Posterior vena cava (tissue), 2 donors: Measurements from ENCODE around the gene NF1. TPM values are rescaled to one million over a fixed set of nuclear protein-coding genes. Genes with fewer than 3 reads are reported as not detected.
A peak's percentile ranks its signal among the peaks of the same experiment; 100 is the strongest.
"Not testable (repeated sequence)": the region's sequence is repeated elsewhere in the genome, so short reads cannot be mapped to it uniquely, and the experiment has no call there.

Experiments
- DNase-seq: peaks from one replicate; pipeline ENCODE4 v3.0.0-alpha.2; 2020; ENCODE audit warnings: low spot score
- intact Hi-C, 2 donors: fragments of 100-400 bp; cut with DNase I; formaldehyde crosslinking; loops; one replicate each; pipeline versions ENCODE4 v1.14.1 to v1.14.2; 2022 to 2023
- long read RNA-seq, 2 donors: library from polyadenylated mRNA; unstranded; transcript quantifications; one replicate each; pipeline ENCODE4 v2.0.0, GENCODE V29; 2020 to 2021
- total RNA-seq, 2 donors: library from RNA; stranded (reverse); fragmentation: NEBNext Ultra II Directional; extraction: Animal tissue kit (Norgen Biotek cat#: 25700); gene quantifications; one replicate each; pipeline ENCODE4 v1.2.1, GENCODE V29; 2021
- donor health status: DM: yes; HTN: yes; CAD: no.
- donor health status: DM: yes; HTN: yes; CAD: no.

Gene NF1
- total RNA-seq, result 10 to 100 TPM; 47.7 to 70.1 TPM
- long read RNA-seq, donor 1, partial matches to known transcripts, result 2 of 8 reads
- long read RNA-seq, donor 1, other reads (novel, unspliced or antisense), result 6 of 8 reads
- long read RNA-seq, donor 2, partial matches to known transcripts, result 6 of 12 reads
- long read RNA-seq, donor 2, other reads (novel, unspliced or antisense), result 6 of 12 reads

DNA sequence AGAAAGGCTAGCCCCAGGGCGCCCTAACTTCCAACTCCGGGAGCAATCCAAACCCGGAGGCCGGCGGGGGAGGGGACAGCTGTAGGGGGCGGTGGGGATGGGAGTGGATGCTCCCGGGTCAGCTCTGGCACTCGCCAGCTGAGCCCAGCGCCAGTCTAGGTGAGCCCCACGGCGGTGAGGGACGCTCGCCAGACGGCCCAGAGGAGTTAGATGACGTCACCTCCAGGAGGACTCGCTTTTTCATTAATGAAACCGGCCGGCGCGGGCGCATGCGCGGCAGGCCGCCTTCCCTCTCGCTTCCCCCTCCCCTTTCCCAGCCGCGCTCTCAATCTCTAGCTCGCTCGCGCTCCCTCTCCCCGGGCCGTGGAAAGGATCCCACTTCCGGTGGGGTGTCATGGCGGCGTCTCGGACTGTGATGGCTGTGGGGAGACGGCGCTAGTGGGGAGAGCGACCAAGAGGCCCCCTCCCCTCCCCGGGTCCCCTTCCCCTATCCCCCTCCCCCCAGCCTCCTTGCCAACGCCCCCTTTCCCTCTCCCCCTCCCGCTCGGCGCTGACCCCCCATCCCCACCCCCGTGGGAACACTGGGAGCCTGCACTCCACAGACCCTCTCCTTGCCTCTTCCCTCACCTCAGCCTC is at the start of gene NF1:
TSS of gene NF1 (plus strand) at position 378 of the 636 bp plus-strand sequence. CDS start 333 bp downstream, outside the sequence.
- DNase-seq, result peak; percentile 99
- intact Hi-C loops, result no loop called here

GRCh38 chr17:31046856-31047425 is 47.8 kb upstream of the NF1 start:
- DNase-seq, intact Hi-C loops: not testable (repeated sequence)

DNA sequence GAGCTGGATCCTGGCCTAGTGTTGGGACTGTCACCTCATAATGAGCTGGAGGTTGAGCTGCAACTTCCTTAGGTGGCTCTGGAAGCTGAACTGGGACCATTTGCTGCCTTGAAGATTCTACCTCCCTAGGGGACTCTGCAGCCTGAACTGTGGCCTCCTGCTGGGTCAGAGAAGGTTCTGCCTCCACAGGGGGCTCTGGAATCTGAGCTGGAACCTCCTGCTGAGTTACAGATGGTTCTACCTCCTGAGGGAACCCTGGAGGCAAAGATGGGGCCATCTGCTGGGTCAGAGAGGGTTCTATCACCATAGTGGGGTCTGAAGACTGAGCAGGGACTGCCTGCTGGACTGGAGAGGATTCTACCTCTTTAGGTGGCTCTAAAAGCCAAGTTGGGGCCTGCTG is 46.6 kb upstream of the NF1 start:
- intact Hi-C loops, result no loop called here

GRCh38 chr17:31048780-31049179 is 46.0 kb upstream of the NF1 start:
- intact Hi-C loops, result no loop called here
- DNase-seq, result no peak

More for the DNA sequence above, 46.6 kb upstream of the NF1 start:
- no peak for DNase-seq

- intact Hi-C loops, result no loop called here
- DNase-seq, result no peak
Measured at GRCh38 chr17:31050948-31051347, 43.8 kb upstream of the NF1 start.

DNA sequence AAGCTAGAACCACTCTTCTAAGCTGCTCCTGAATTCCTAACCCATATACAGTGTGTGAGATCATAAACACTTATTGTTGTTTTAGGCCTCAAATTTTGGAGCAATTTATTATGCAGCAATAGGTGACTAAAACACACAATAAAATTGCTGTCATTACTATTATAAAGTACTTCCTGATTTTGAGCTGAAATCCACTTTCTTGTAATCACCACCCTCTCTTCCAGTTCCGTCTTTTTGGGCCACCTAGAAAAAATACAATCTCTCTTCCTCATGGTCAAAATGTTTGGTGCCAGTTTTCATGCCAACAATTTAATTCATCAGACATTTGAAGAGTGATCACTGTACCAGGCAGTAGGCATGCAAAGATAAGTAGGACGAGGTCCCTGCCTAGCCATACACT is 43.3 kb upstream of the NF1 start:
- no peak for DNase-seq
- intact Hi-C loops, result no loop called here

GRCh38 chr17:31052187-31052889 is 42.4 kb upstream of the NF1 start:
- peak; percentile 91 for DNase-seq
- intact Hi-C loops, result no loop called here

DNA sequence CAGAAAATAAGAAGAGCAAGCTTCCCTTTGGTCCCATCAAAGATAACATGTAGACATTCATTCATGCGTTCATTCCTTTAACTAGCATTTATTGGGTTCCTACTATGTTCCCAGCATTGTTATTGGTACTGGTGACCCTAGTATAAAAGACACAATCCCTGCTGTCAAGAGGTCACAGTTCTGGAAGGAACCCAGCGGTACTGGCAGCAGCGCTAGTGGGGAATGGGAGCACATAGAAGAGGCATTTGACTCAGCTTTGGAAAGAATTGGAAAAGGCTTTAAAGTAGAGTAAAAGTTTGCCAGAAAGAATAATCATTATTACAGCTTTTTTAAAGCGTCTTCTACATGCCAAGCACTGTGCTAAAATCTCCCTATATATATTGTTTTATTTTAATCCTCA is 41.7 kb upstream of the NF1 start:
- DNase-seq, result no peak
- intact Hi-C loops, result no loop called here

DNA sequence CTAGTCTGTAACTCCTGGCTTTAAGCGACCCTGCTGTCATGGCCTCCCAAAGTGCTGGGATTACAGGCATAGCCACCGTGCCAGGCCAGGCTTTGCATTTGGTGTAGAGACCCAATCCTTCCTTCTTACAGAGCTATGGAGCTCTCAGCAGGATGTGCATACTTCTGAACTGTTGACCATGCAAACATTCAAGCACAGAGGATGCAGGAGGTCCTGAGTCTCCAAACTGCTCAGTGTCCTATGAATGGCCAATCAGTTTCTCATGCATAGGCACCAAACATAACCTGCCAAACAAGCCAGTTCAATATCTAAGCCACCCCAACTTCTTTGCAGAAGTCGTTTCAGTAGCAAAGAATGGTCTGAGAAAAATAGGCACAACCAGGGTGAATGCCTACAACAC is 40.0 kb upstream of the NF1 start:
- intact Hi-C loops, result no loop called here
- DNase-seq, result no peak

GRCh38 chr17:31058976-31059375 is 35.8 kb upstream of the NF1 start:
- intact Hi-C loops, result no loop called here

DNA sequence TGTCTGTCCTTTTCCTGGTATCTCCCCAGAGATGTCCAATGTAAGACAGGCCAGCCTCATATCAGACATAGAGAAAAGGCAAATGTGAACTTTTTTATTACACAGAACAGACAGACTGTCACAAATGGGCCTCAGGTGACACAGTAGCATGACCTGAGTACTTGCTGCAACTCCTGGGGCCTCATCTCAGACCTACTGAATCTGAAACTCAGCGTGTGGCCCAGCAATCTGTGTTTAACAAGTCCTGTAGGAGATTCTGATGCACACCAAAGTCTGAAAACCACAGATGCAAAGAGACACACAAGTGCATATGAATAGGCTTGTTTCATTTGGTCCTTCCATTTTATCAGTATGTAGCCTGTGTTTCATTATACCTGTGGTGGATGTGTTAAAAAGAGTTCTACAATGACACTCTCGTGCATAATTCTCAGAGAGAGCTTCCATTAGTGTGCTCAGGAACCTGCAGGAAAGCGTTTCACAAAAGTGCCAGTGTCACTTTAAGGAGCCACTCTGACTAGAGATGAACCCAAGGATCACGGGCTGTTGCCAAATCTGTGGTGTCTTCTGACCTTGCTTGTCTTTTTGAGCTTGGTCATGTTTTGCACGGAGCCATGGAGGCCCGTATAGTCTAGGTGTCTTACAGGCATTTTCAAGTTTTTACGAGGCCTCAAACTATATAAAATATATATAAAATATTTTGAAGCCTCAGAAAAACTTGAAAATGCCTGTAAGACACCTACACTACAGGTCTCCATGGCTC is 33.8 kb upstream of the NF1 start:
- no peak for DNase-seq
- intact Hi-C loops, result loop anchor here in 1 of 2 donors (2.0 kb wide), 1 partner anchor 54 kb away; no protein-coding TSS in a partner anchor

More at GRCh38 chr17:31058976-31059375, 35.8 kb upstream of the NF1 start:
- DNase-seq, result no peak

GRCh38 chr17:31061678-31062077 is 33.1 kb upstream of the NF1 start:
- intact Hi-C loops, result loop anchor here in 1 of 2 donors (2.0 kb wide), 1 partner anchor 55 kb away; no protein-coding TSS in a partner anchor
- DNase-seq, result no peak

DNA sequence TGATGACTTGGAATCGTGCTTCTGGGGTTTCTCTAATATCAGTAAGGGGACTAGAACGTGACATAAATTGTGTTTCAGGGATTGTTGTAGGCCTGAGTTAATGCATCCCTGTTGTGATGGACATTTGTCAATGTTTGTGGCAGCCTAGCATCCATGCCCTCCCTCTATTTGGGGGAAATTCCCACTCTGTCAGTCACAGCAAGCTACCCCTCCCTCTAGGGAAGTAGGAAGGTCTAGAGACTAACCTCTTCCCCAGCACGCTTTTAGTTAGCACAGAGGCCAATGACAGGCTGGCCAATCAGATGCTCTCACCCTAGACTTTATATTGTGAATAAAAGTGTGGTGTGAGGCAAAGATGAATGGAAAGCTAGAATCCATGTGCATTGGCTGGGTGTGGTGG is 32.4 kb upstream of the NF1 start:
- no peak for DNase-seq
- intact Hi-C loops, result no loop called here

DNA sequence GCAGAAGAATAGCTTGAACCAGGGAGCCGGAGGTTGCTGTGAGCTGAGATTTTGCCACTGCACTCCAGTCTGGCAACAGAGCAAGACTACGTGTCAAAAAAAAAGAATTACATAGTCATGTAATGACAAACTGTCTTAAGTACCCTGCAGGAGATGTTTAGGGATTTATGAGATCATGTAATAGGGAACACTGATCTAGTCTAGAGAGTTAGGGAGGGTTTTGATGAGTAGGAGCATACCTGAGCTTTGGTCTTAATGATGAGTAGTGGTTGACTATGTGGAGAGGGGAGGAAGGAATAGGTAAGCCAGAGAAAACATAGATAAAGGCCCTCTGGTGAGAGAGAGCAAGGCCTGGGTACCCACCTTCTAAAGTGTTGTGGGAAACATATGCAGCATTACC is 30.1 kb upstream of the NF1 start:
- DNase-seq, result no peak
- intact Hi-C loops, result no loop called here

DNA sequence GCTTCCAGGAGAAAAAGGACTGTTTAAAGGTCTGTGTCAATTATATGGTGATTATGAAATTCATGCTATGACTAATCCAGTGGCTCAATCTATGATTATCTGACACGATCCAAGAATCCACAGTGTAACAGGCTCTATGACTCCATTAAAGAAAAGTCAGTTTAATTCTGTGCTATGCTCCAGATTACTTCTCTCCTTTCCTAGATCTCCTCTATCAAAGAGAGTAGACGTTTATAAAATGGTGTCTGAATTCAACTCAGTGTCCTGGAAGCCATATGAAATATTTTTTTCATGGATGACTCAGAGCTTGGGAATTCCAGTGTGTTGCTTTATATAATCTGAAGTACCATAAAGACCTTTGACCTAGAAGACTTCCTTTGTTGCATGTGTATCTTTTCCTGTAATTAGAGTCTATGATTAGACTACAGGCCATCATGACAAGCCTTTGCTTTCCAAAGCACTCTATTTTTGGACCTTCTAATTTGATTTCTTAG is 27.0 kb upstream of the NF1 start:
- intact Hi-C loops, result no loop called here
- no peak for DNase-seq

GRCh38 chr17:31068291-31068690 is 26.5 kb upstream of the NF1 start:
- no peak for DNase-seq
- intact Hi-C loops, result no loop called here

- intact Hi-C loops, result no loop called here
Measured at GRCh38 chr17:31072186-31072585, 22.6 kb upstream of the NF1 start.

DNA sequence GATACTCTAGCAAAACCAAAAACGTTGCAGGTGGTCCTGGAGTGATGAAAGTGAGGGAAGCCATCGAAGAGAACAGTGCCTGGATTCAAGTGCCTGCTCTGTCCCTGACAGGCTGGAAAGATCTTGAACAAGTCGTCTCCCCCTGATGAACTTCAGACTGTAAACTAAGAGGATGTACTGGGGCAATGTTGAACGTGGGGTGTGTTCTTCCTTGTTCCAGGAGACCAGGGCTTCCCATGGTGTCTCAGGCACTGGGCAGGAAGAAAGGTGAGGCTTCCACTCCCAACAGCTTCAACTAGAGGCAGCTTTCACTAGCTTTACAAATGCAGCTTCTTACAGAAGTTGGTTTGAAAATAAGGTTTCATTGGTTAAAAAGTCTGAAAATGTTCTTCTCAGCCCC is 21.4 kb upstream of the NF1 start:
- intact Hi-C loops, result no loop called here
- no peak for DNase-seq

More at GRCh38 chr17:31072186-31072585, 22.6 kb upstream of the NF1 start:
- DNase-seq, result no peak

DNA sequence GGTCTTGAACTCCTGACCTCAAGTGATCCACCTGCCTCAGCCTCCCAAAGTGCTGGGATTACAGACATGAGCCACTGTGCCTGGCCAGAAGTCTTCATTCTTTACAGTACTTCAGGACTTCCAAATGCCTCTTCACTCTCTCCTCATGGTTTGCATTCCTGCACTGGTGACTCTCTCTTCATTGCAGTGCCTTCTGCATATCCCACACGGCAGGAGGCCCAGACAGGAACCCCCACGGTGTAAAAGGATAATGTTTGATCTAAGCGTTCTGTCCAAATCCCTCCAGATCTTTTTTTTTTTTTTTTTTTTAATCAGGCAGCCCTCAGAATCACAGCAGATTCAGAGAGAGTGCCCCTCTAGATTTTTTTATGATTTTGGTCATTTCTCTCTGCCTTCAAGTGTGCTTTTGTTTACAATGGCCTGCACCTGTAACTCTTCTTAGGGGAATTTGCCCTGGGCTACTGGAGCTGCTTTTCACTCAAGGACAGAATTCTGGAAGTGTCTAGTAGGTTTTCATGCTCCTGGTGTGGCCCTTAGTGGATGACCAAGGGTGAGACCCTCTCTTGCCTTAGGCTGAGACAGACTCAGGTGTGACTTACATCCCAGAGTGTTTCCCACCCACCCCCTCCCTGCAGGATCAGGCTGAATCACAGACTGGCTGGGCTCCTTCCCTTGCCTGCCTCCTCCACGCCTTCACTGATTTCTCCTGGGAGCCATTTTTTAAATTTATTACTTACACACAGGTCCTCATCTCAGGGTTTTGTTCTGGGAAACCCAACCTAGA is 19.8 kb upstream of the NF1 start:
- intact Hi-C loops, result no loop called here
- no peak for DNase-seq
